K562 (cell line): ENCODE measurements around the gene ACP4. TPM values are rescaled to one million over a fixed set of nuclear protein-coding genes. Genes with fewer than 3 reads are reported as not detected.

Experiments used
- ATAC-seq: fragments of 200-7000 bp; cut with Tn5 transposase; 3 replicates; pipeline ENCODE4 v1.9.1; 2020; ENCODE audit warnings: moderate library complexity
- BruUV-seq: library from RNA; stranded (reverse); fragments of 400-500 nt; replicated peaks from 2 replicates; lab custom pipeline; 2021; lab: Mats Ljungman, UMichigan
- CTCF ChIA-PET: fragments of 300-600 bp; formaldehyde crosslinking; extraction: SDS; loops from one replicate; lab custom pipeline; 2021; ENCODE audit warnings: low intra/inter-chr PET ratio; lab: Yijun Ruan, JAX
- POLR2A ChIA-PET: fragments of 300-600, 350-650 bp; sonication (Branson Sonifier 250); formaldehyde crosslinking; extraction: SDS; loops from one replicate; lab custom pipeline; 2021; ENCODE audit warnings: antibody characterized with exemption, inconsistent platforms; lab: Yijun Ruan, JAX
- DNase-seq, 4 experiments: peaks; one replicate each; pipeline versions ENCODE4 v3.0.0 to v3.0.0-alpha.2; 2011 to 2018; ENCODE audit warnings: low spot score in 3 of 4, mixed read lengths in 3 of 4; ENCODE audit errors: extremely low read depth in 1 of 4
- FAIRE-seq: peaks from 2 replicates; lab custom pipeline; 2011; peaks lifted over from hg19 to GRCh38; lab: Jason Lieb, UNC
- H2AFZ ChIP-seq: 2 replicates; pipeline ENCODE4 v1.6.0; 2011; ENCODE audit warnings: low read depth, low read length, control low read depth, inconsistent platforms
- H3K27ac ChIP-seq: fragments of 200-600 bp; 3 replicates; pipeline ENCODE4 v1.8.0; 2011; ENCODE audit warnings: low read depth, mild to moderate bottlenecking, control low read depth, inconsistent platforms, low read length, moderate library complexity, mixed read lengths; ENCODE audit errors: extremely low read depth
- H3K27me3 ChIP-seq, 2 experiments: fragments of 300-600 bp in 1 of 2; 2 replicates in 1 of 2; 3 replicates in 1 of 2; pipeline versions ENCODE4 v1.6.0 to v1.8.0; 2011; ENCODE audit warnings: inconsistent platforms in 2 of 2, low read length in 2 of 2, mild to moderate bottlenecking in 1 of 2, mixed read lengths in 1 of 2, moderate library complexity in 1 of 2; ENCODE audit not compliant: control insufficient read depth in 2 of 2, insufficient read depth in 2 of 2
- H3K36me3 ChIP-seq: fragments of 300-600 bp; 3 replicates; pipeline ENCODE4 v1.8.0; 2011; ENCODE audit warnings: mild to moderate bottlenecking, low read length, inconsistent platforms; ENCODE audit not compliant: control insufficient read depth, insufficient read depth
- H3K4me1 ChIP-seq, 2 experiments: fragments of 200-600 bp in 1 of 2; replicated peaks in 1 of 2; 2 replicates in 1 of 2; 3 replicates in 1 of 2; pipeline versions ENCODE4 v1.5.1 to v1.8.0; 2011; ENCODE audit warnings: inconsistent platforms in 2 of 2, low read length in 2 of 2, mild to moderate bottlenecking in 1 of 2, mixed read lengths in 1 of 2, moderate library complexity in 1 of 2; ENCODE audit not compliant: control insufficient read depth in 2 of 2, insufficient read depth in 2 of 2
- H3K4me2 ChIP-seq: 2 replicates; pipeline ENCODE4 v1.6.1; 2011; ENCODE audit warnings: low read length, control low read depth, inconsistent platforms, mixed read lengths; ENCODE audit not compliant: insufficient read depth
- H3K4me3 ChIP-seq: fragments of 200-600 bp; sonication (generic), shearing (Covaris generic); 2 replicates; pipeline ENCODE4 v1.5.1; 2016; ENCODE audit warnings: control low read depth, inconsistent platforms
- H3K79me2 ChIP-seq: fragments of 200-600 bp; 3 replicates; pipeline ENCODE4 v1.8.0; 2011; ENCODE audit warnings: low read length, inconsistent platforms; ENCODE audit not compliant: control insufficient read depth, insufficient read depth
- H3K9ac ChIP-seq, 2 experiments: 2 replicates each; pipeline versions ENCODE4 v1.6.0 to v1.6.1; 2011; ENCODE audit warnings: low read depth in 2 of 2, low read length in 2 of 2, control low read depth in 1 of 2, inconsistent platforms in 1 of 2, mild to moderate bottlenecking in 1 of 2, mixed read lengths in 1 of 2; ENCODE audit not compliant: insufficient read depth in 1 of 2
- H3K9me1 ChIP-seq: one replicate; pipeline ENCODE4 v1.6.0; 2011; ENCODE audit warnings: inconsistent platforms, mild to moderate bottlenecking, low read length, moderate library complexity; ENCODE audit not compliant: control insufficient read depth, insufficient read depth
- H3K9me3 ChIP-seq: replicated peaks from 2 replicates; pipeline ENCODE4 v1.5.1; 2011; ENCODE audit warnings: low read depth, low read length, inconsistent platforms; ENCODE audit not compliant: control insufficient read depth, insufficient read depth
- H4K20me1 ChIP-seq: replicated peaks from 2 replicates; pipeline ENCODE4 v1.6.1; 2011; ENCODE audit warnings: low read length, inconsistent platforms, mixed read lengths; ENCODE audit not compliant: control insufficient read depth, insufficient read depth
- ADNP ChIP-seq: fragments of 200-800 bp; sonication (Bioruptor generic); IDR thresholded peaks from 2 replicates; pipeline ENCODE4 v1.6.1; 2016; ENCODE audit warnings: missing genetic modification characterization, missing compliant biosample characterization
- ATF3 ChIP-seq, 2 experiments: fragments of 450-650 bp in 1 of 2; sonication (generic) in 1 of 2; formaldehyde crosslinking in 1 of 2; IDR thresholded peaks in 1 of 2; conservative IDR thresholded peaks in 1 of 2; 2 replicates each; pipeline versions ENCODE4 v1.6.1 to v1.8.1; 2016 to 2023; ENCODE audit warnings: mild to moderate bottlenecking in 2 of 2, moderate library complexity in 2 of 2, inconsistent platforms in 1 of 2, missing genetic modification reagents in 1 of 2
- BCOR ChIP-seq: fragments of 450-650 bp; IDR thresholded peaks from 2 replicates; pipeline ENCODE4 v1.6.1; 2016
- CREBBP ChIP-seq: IDR thresholded peaks from one replicate; pipeline ENCODE4 v1.6.1; 2012; ENCODE audit warnings: low read depth, mild to moderate bottlenecking, control low read depth, inconsistent platforms, low read length
- E2F5 ChIP-seq: sonication (generic); formaldehyde crosslinking; IDR thresholded peaks from 2 replicates; pipeline ENCODE4 v1.8.0; 2022; ENCODE audit warnings: mild to moderate bottlenecking, missing genetic modification reagents
- ELF2 ChIP-seq: fragments of 250-450 bp; sonication (Bioruptor Pico); IDR thresholded peaks from 2 replicates; pipeline ENCODE4 v1.5.0; 2021; ENCODE audit warnings: mild to moderate bottlenecking
- ESRRA ChIP-seq: fragments of 450-650 bp; IDR thresholded peaks from 2 replicates; pipeline ENCODE4 v1.6.1; 2014; ENCODE audit warnings: low read depth, mild to moderate bottlenecking, moderate library complexity, borderline replicate concordance
- FOS ChIP-seq: IDR thresholded peaks from 3 replicates; pipeline ENCODE4 v1.6.1; 2011; ENCODE audit not compliant: insufficient read length; ENCODE audit errors: extremely low read depth
- HDAC1 ChIP-seq, 2 experiments: fragments of 450-650 bp; IDR thresholded peaks; 2 replicates each; pipeline ENCODE4 v1.6.1; 2016 to 2017; ENCODE audit warnings: inconsistent platforms in 1 of 2, mild to moderate bottlenecking in 1 of 2, moderate library complexity in 1 of 2
- KDM1A ChIP-seq, 2 experiments: fragments of 450-650 bp; IDR thresholded peaks; 2 replicates each; pipeline ENCODE4 v1.6.1; 2016; ENCODE audit warnings: mild to moderate bottlenecking in 2 of 2
- MCM2 ChIP-seq: fragments of 450-650 bp; IDR thresholded peaks from 2 replicates; pipeline ENCODE4 v1.6.1; 2017; ENCODE audit warnings: low read depth, mild to moderate bottlenecking
- MLX ChIP-seq, 2 experiments: fragments of 450-650 bp in 1 of 2; sonication (generic) in 1 of 2; formaldehyde crosslinking; conservative IDR thresholded peaks; 2 replicates each; pipeline versions ENCODE4 v1.4.0 to v1.8.1; 2020 to 2022; ENCODE audit warnings: mild to moderate bottlenecking in 1 of 2, missing genetic modification reagents in 1 of 2
- NELFE ChIP-seq: IDR thresholded peaks from 2 replicates; pipeline ENCODE4 v1.6.1; 2011; ENCODE audit warnings: mild to moderate bottlenecking; ENCODE audit not compliant: insufficient read depth, insufficient read length
- RBM25 ChIP-seq: fragments of 200-400 bp; formaldehyde crosslinking; IDR thresholded peaks from 2 replicates; pipeline ENCODE4 v1.6.1; 2018; ENCODE audit warnings: low read length, low read depth, moderate library complexity; ENCODE audit not compliant: severe bottlenecking
- SIN3A ChIP-seq, 2 experiments: fragments of 150-350 bp in 1 of 2; IDR thresholded peaks; 2 replicates each; pipeline ENCODE4 v1.6.1; 2011 to 2016; ENCODE audit warnings: borderline replicate concordance in 2 of 2, low read depth in 2 of 2, low read length in 2 of 2, mild to moderate bottlenecking in 2 of 2, moderate library complexity in 2 of 2; ENCODE audit not compliant: control insufficient read depth in 1 of 2
- ZFP36 ChIP-seq: fragments of 150-350 bp; IDR thresholded peaks from 2 replicates; pipeline ENCODE4 v1.6.1; 2018; ENCODE audit warnings: low read length, low read depth; ENCODE audit not compliant: partially characterized antibody
- ZKSCAN8 ChIP-seq: fragments of 200-800 bp; sonication (Bioruptor generic); IDR thresholded peaks from 2 replicates; pipeline ENCODE4 v1.6.1; 2016; ENCODE audit warnings: missing genetic modification characterization, missing compliant biosample characterization
- ZNF3 ChIP-seq: fragments of 250-450 bp; sonication (Bioruptor Pico); IDR thresholded peaks from 2 replicates; pipeline ENCODE4 v1.5.0; 2021; ENCODE audit warnings: mild to moderate bottlenecking, moderate library complexity
- WGBS: fragments of 100-300 bp; shearing (Covaris generic); methylation state at CpG from one replicate; pipeline ENCODE4 v1.1.6; 2016; ENCODE audit warnings: low coverage, mixed read lengths; ENCODE audit not compliant: insufficient coverage; ENCODE audit errors: missing lambda C conversion rate; 5-methylcytosine and 5-hydroxymethylcytosine counted together
- in situ Hi-C: fragments of 300-500 bp; cut with MboI; formaldehyde crosslinking; loops from 4 replicates; pipeline ENCODE4 v1.15.0; 2018; ENCODE audit warnings: inconsistent platforms, mixed read lengths
- intact Hi-C: fragments of 100-400 bp; cut with micrococcal nuclease; formaldehyde crosslinking; loops from 2 replicates; pipeline ENCODE4 v1.14.2; 2022
- polyA plus RNA-seq, 8 experiments: library from polyadenylated mRNA; depleted of rRNA in 4 of 8; stranded (reverse) in 5 of 8; unstranded in 3 of 8; fragments of >200 nt; fragmentation: Nextera tagmentation in 2 of 8; fragmentation: Illumina TruSeq in 1 of 8; extraction: Ambion mirVana in 2 of 8; extraction: Trizol in 1 of 8; gene quantifications; 2 replicates each; pipeline versions ENCODE4 v1.2.1 to v1.2.3, GENCODE V29; 2011 to 2014; ENCODE audit warnings: inconsistent platforms in 1 of 8, missing spikeins in 1 of 8
- total RNA-seq, 7 experiments: library from RNA; depleted of rRNA in 6 of 7; stranded (reverse); fragments of >200 nt in 6 of 7; fragmentation: Illumina TruSeq in 2 of 7; extraction: Trizol in 2 of 7; gene quantifications; 2 replicates each; pipeline versions ENCODE4 v1.2.1 to v1.2.3, GENCODE V29; 2011 to 2021; ENCODE audit warnings: low replicate concordance in 1 of 7

ACP4 gene
- total and polyA plus RNA-seq, 9 of the 15 experiments (the other 6 are each of a cell fraction or from before 2014, with no cell fraction given): not detected

GRCh38 chr19:50837300-50837699, 47.1 kb downstream of the ACP4 start:
- Histone ChIP-seq H3K4me3 (no peak overlapping the region), H2AFZ (no peak overlapping the region), H3K9ac (no peak overlapping the region), H3K4me1 (peaks cover 14 to 16% of the 10 kb centered on the region in 2 experiments; a peak in 4 of 5 replicates), H3K79me2 (no peaks in the 10 kb centered on the region), H3K27ac (no peak overlapping the region), H3K4me2 (no peak overlapping the region), H3K9me3 (no peaks in the 10 kb centered on the region), H3K9me1 (no peaks in the 10 kb centered on the region), H3K36me3 (no peaks in the 10 kb centered on the region), H3K27me3 (peaks cover 2 to 10% of the 10 kb centered on the region in 2 experiments; a peak in 2 of 5 replicates), H4K20me1 (no peaks in the 10 kb centered on the region)
- DNase-seq: no peak
- CTCF ChIA-PET: no interaction called here
- no TSS peak for BruUV-seq
- no peak for ATAC-seq
- TF ChIP-seq SIN3A (IDR thresholded peaks at IDR 0.05; ENCODE audit: borderline replicate concordance in 2 of 2, control insufficient read depth in 1 of 2, low read depth in 2 of 2, low read length in 2 of 2): no peak
- no peak for TF ChIP-seq CREBBP
- TF ChIP-seq BCOR: peak; percentile 78
- peak; percentile 76 for TF ChIP-seq RBM25
- TF ChIP-seq FOS: no peak
- peak; percentile 32; the same call in 1 of the 2 replicates for TF ChIP-seq ATF3 (IDR thresholded peaks at IDR 0.05)
- no peak for TF ChIP-seq ATF3 (CRISPR knock-in tag; conservative IDR thresholded peaks at IDR 0.05)
- no peak for TF ChIP-seq MLX (CRISPR knock-in tag; conservative IDR thresholded peaks at IDR 0.05)
- TF ChIP-seq KDM1A (IDR thresholded peaks at IDR 0.05): peak in 1 of 2 experiments; percentile 59; a peak in 2 of 4 replicates
- peak; percentile 50; the same call in 1 of the 2 replicates for TF ChIP-seq ESRRA
- TF ChIP-seq MCM2: no peak
- 0 out of 2 replicates have a peak, but pooled peaks have one; percentile 16 for TF ChIP-seq ADNP (tag)
- TF ChIP-seq NELFE: no peak
- TF ChIP-seq HDAC1 (IDR thresholded peaks at IDR 0.05): no peak
- no peak for TF ChIP-seq E2F5 (CRISPR knock-in tag)
- no peak for TF ChIP-seq ELF2 (CRISPR knock-in tag)
- TF ChIP-seq ZFP36: peak; percentile 70
- TF ChIP-seq ZNF3 (CRISPR knock-in tag): no peak
- no peak for TF ChIP-seq ZKSCAN8 (CRISPR knock-in tag)
- no peak for FAIRE-seq
- WGBS: 47% methylated on average over 10 of the region's 10 CpGs
- in situ Hi-C loops (no loop called here), intact Hi-C loops (loop anchor here (5.0 kb wide), 1 partner anchor 35 kb away; no protein-coding TSS in a partner anchor)
- POLR2A ChIA-PET: interaction anchor here (0.6 kb wide), 1 partner anchor 33 kb away, joined by 3 read pairs; no protein-coding TSS in a partner anchor
